NT2/D1 (cell line): Measurements from ENCODE around the gene MPDU1.

ENCODE experiments used
- SUZ12 ChIP-seq: IDR thresholded peaks from 2 replicates; pipeline ENCODE4 v1.6.1; 2011; ENCODE audit not compliant: insufficient read length, insufficient read depth; ENCODE audit errors: extremely low read depth
- YY1 ChIP-seq: IDR thresholded peaks from 2 replicates; pipeline ENCODE4 v1.6.1; 2011; ENCODE audit not compliant: insufficient read length, insufficient read depth
- ZNF274 ChIP-seq: IDR thresholded peaks from 2 replicates; pipeline ENCODE4 v1.6.1; 2011; ENCODE audit warnings: mild to moderate bottlenecking, low read depth, low read length

- TF ChIP-seq SUZ12 = no peak
- no peak for TF ChIP-seq YY1
- no peak for TF ChIP-seq ZNF274
Measured at GRCh38 chr17:7561028-7561575, 22.6 kb upstream of the MPDU1 start.
